ENCODE results near the gene PARL. TPM values are rescaled to one million over a fixed set of nuclear protein-coding genes. Genes with fewer than 3 reads are reported as not detected.
A peak's percentile ranks its signal among the peaks of the same experiment; 100 is the strongest.

Gene PARL
- total RNA-seq, 1 experiment from 2014 or later = 82.3 TPM

GRCh38 chr3:183907176-183907575, 22.5 kb upstream of the PARL start:
- ChIA-PET CTCF (no interaction called here), POLR2A (no interaction called here)
- TF ChIP-seq TCF7L2 (IDR thresholded peaks at IDR 0.05; ENCODE audit: low read depth, low read length) = no peak
- TF ChIP-seq, protein P1, sequence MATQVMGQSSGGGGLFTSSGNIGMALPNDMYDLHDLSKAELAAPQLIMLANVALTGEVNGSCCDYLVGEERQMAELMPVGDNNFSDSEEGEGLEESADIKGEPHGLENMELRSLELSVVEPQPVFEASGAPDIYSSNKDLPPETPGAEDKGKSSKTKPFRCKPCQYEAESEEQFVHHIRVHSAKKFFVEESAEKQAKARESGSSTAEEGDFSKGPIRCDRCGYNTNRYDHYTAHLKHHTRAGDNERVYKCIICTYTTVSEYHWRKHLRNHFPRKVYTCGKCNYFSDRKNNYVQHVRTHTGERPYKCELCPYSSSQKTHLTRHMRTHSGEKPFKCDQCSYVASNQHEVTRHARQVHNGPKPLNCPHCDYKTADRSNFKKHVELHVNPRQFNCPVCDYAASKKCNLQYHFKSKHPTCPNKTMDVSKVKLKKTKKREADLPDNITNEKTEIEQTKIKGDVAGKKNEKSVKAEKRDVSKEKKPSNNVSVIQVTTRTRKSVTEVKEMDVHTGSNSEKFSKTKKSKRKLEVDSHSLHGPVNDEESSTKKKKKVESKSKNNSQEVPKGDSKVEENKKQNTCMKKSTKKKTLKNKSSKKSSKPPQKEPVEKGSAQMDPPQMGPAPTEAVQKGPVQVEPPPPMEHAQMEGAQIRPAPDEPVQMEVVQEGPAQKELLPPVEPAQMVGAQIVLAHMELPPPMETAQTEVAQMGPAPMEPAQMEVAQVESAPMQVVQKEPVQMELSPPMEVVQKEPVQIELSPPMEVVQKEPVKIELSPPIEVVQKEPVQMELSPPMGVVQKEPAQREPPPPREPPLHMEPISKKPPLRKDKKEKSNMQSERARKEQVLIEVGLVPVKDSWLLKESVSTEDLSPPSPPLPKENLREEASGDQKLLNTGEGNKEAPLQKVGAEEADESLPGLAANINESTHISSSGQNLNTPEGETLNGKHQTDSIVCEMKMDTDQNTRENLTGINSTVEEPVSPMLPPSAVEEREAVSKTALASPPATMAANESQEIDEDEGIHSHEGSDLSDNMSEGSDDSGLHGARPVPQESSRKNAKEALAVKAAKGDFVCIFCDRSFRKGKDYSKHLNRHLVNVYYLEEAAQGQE (IDR thresholded peaks at IDR 0.05; ENCODE audit: insufficient read depth in 1 of 2, low read depth in 2 of 2, low read length in 1 of 2) = no peak
- no peak for TF ChIP-seq POLR2AphosphoS5 (IDR thresholded peaks at IDR 0.05; ENCODE audit: low read depth, low read length)
- no peak for TF ChIP-seq CTCF (IDR thresholded peaks at IDR 0.05)
- ATAC-seq (no peak), DNase-seq (ENCODE audit: low read depth, low spot score) (no peak)
- in situ Hi-C loops (cut with HindIII; ENCODE audit: low pct_unique_long_range_greater_than_20kb, low sequenced_read_pairs) (no loop called here), intact Hi-C loops (cut with micrococcal nuclease; ENCODE audit: unreplicated experiment) (no loop called here)
- Histone ChIP-seq H3K36me3 (ENCODE audit: control insufficient read depth, insufficient read depth, low read length) (no peaks in the 10 kb centered on the region), H3K27ac (ENCODE audit: low read length) (no peak overlapping the region), H3K9me3 (ENCODE audit: control insufficient read depth, insufficient read depth, low read depth, low read length) (no peaks in the 10 kb centered on the region), H3K4me3 (ENCODE audit: low read depth in 2 of 2, low read length in 2 of 2) (no peak overlapping the region), H3K4me1 (ENCODE audit: control insufficient read depth, insufficient read depth, low read length) (0 out of 2 replicates have a peak, but pooled peaks cover 2% of the 10 kb centered on the region), H3K27me3 (ENCODE audit: control insufficient read depth, insufficient read depth, low read length) (no peaks in the 10 kb centered on the region)
- BruUV-seq (replicated peaks) = no TSS peak

GRCh38 chr3:183906234-183906921, 21.7 kb upstream of the PARL start:
- intact Hi-C loops (cut with micrococcal nuclease; ENCODE audit: unreplicated experiment) (no loop called here), in situ Hi-C loops (cut with HindIII; ENCODE audit: low pct_unique_long_range_greater_than_20kb, low sequenced_read_pairs) (no loop called here)
- DNase-seq (ENCODE audit: low read depth, low spot score) (no peak), ATAC-seq (peak; percentile 41)
- TF ChIP-seq POLR2AphosphoS5 (IDR thresholded peaks at IDR 0.05; ENCODE audit: low read depth, low read length) = no peak
- no peak for TF ChIP-seq CTCF (IDR thresholded peaks at IDR 0.05)
- TF ChIP-seq SIN3A (IDR thresholded peaks at IDR 0.05; ENCODE audit: borderline replicate concordance, insufficient read depth, low read depth, low read length) = no peak
- H3K27me3 ChIP-seq (ENCODE audit: control insufficient read depth, insufficient read depth, low read length) = no peaks in the 10 kb centered on the region
- no peaks in the 10 kb centered on the region for H3K36me3 ChIP-seq (ENCODE audit: control insufficient read depth, insufficient read depth, low read length)
- no TSS peak for BruUV-seq (replicated peaks)
- H3K27ac ChIP-seq (ENCODE audit: low read length) = no peak overlapping the region
- ChIA-PET POLR2A (no interaction called here), CTCF (no interaction called here)
- no peak overlapping the region for H3K4me3 ChIP-seq (ENCODE audit: low read depth in 2 of 2, low read length in 2 of 2)
- H3K9me3 ChIP-seq (ENCODE audit: control insufficient read depth, insufficient read depth, low read depth, low read length) = no peaks in the 10 kb centered on the region
- H3K4me1 ChIP-seq (ENCODE audit: control insufficient read depth, insufficient read depth, low read length) = 0 out of 2 replicates have a peak, but pooled peaks cover 2% of the 10 kb centered on the region

Measured in Panc1 (cell line).